Spleen (tissue), 11 donors: ENCODE data around the gene BZW2. TPM values are rescaled to one million over a fixed set of nuclear protein-coding genes. Genes with fewer than 3 reads are reported as not detected.

Experiments
- DNase-seq: peaks from one replicate; pipeline ENCODE4 v3.0.0-alpha.2; 2020
- H3K27ac ChIP-seq, 8 donors: fragments of 200-600 bp; sonication (generic) in 7 of 8; 1 replicate in 4 of 8; 2 replicates in 4 of 8; pipeline versions ENCODE4 v1.5.0 to v1.8.0; 2016 to 2021; ENCODE audit warnings: inconsistent platforms in 4 of 8, mild to moderate bottlenecking in 4 of 8, moderate library complexity in 1 of 8
- H3K27me3 ChIP-seq, 7 donors: fragments of 200-600 bp; sonication (generic) in 6 of 7; replicated peaks in 1 of 7; 1 replicate in 4 of 7; 2 replicates in 3 of 7; pipeline versions ENCODE4 v1.5.0 to v1.8.0; 2016 to 2021; ENCODE audit warnings: inconsistent platforms in 3 of 7, mild to moderate bottlenecking in 1 of 7
- H3K36me3 ChIP-seq, 6 donors: fragments of 200-600 bp; sonication (generic) in 5 of 6; 1 replicate in 4 of 6; 2 replicates in 2 of 6; pipeline versions ENCODE4 v1.5.0 to v1.8.0; 2016 to 2021; ENCODE audit warnings: inconsistent platforms in 2 of 6
- H3K4me1 ChIP-seq, 6 donors: fragments of 200-600 bp; sonication (generic) in 5 of 6; 1 replicate in 3 of 6; 2 replicates in 3 of 6; pipeline versions ENCODE4 v1.5.0 to v1.8.0; 2016 to 2021; ENCODE audit warnings: inconsistent platforms in 3 of 6
- H3K4me3 ChIP-seq, 8 donors: fragments of 200-600 bp; sonication (generic) in 7 of 8; 1 replicate in 4 of 8; 2 replicates in 4 of 8; pipeline versions ENCODE4 v1.5.0 to v1.8.0; 2016 to 2021; ENCODE audit warnings: inconsistent platforms in 4 of 8, mild to moderate bottlenecking in 4 of 8, moderate library complexity in 2 of 8
- H3K9me3 ChIP-seq, 8 donors: fragments of 200-600 bp; sonication (generic) in 7 of 8; 1 replicate in 4 of 8; 2 replicates in 4 of 8; pipeline versions ENCODE4 v1.5.0 to v1.8.0; 2016 to 2021; ENCODE audit warnings: inconsistent platforms in 4 of 8
- POLR2A ChIP-seq, 3 donors: fragments of 450-650 bp; IDR thresholded peaks; one replicate each; pipeline ENCODE4 v1.5.1; 2017; ENCODE audit warnings: antibody characterized with exemption in 3 of 3, mild to moderate bottlenecking in 1 of 3
- POLR2AphosphoS5 ChIP-seq, 3 donors: sonication (generic); formaldehyde crosslinking; IDR thresholded peaks; one replicate each; pipeline ENCODE4 v1.5.1; 2017; ENCODE audit warnings: antibody characterized with exemption in 3 of 3
- WGBS, 5 donors: extraction: QIAGEN DNeasy Blood & Tissue Kit in 3 of 5; methylation state at CpG; one replicate each; pipeline versions ENCODE4 v1.1.5 to v1.1.7; 2013 to 2018; 5-methylcytosine and 5-hydroxymethylcytosine counted together
- intact Hi-C: fragments of 100-400 bp; cut with DNase I; formaldehyde crosslinking; loops from one replicate; pipeline ENCODE4 v1.15.0; 2023; ENCODE audit warnings: low total_unique reads
- polyA plus RNA-seq, 3 donors: library from polyadenylated mRNA; stranded (reverse); fragments of 200-250 nt; gene quantifications; one replicate each; pipeline ENCODE4 v1.2.1, GENCODE V29; 2013
- total RNA-seq, 7 donors: library from RNA; depleted of rRNA in 3 of 7; stranded (reverse); fragments of >200 nt in 3 of 7; fragmentation: NEBNext Ultra II Directional in 4 of 7; extraction: Animal tissue kit (Norgen Biotek cat#: 25700) in 4 of 7; gene quantifications; one replicate each; pipeline versions ENCODE4 v1.1.0 to v1.2.1, GENCODE V29; 2016 to 2021
- TF ChIP-seq, protein P1 (sequence below), 11 experiments: fragments of 200-600 bp in 7 of 11; fragments of 450-650 bp in 4 of 11; sonication (generic) in 4 of 11; IDR thresholded peaks in 8 of 11; conservative IDR thresholded peaks in 3 of 11; 1 replicate in 7 of 11; 2 replicates in 4 of 11; pipeline versions ENCODE4 v1.4.0 to v1.8.0; 2016 to 2021; ENCODE audit warnings: antibody characterized with exemption in 11 of 11, inconsistent platforms in 4 of 11, mild to moderate bottlenecking in 1 of 11
- donor health status: healthy with polysubstance abuse.
- donor health status: DM: no; HTN: no; CAD: no; lungs with moderate emphysema.
- donor health status: DM: no; HTN: no; CAD: no.
- donor health status: Bipolar disorder and iron deficiency.
- donor health status: healthy.
- donor health status: DM: no; HTN: no; CAD: no.
- donor health status: DM: yes; HTN: yes; CAD: no.

The BZW2 gene
- total and polyA plus RNA-seq, 10 donors = 19.4 to 40.5 (median 26.8) TPM

GRCh38 chr7:16741676-16742075 lies 95.7 kb downstream of the BZW2 start:
- 82 to 95% (median 90%) methylated on average over 1 of the region's 1 CpG for WGBS, 5 donors
- H3K4me3 ChIP-seq = no peak overlapping the region
- no peak for DNase-seq
- no peak overlapping the region for H3K27ac ChIP-seq
- H3K4me1 ChIP-seq = peaks cover 0 to 10% (median 0%) of the 10 kb centered on the region in 6 donors
- no peak for TF ChIP-seq POLR2A (IDR thresholded peaks at IDR 0.05)
- H3K27me3 ChIP-seq = no peaks in the 10 kb centered on the region
- intact Hi-C loops = no loop called here
- H3K9me3 ChIP-seq = no peaks in the 10 kb centered on the region
- no peaks in the 10 kb centered on the region for H3K36me3 ChIP-seq

DNA sequence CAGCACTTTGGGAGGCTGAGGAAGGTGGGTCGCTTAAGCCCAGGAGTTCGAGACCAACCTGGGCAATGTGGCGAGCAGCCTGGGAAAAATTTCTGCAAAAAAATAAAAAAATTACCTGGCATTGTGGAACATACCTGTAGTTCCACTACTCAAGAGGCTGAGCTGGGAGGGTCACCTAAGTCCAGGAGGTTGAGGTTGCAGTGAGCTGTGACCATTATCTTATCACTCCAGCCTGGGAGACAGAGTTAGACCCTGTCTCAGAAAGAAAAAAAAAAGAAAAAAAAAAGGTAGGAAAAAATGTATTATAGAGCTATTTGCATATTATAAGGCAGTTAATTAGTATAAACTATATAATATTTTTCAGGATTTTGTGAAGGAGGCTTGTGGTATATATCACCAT lies 96.6 kb downstream of the BZW2 start:
- no peak overlapping the region for H3K4me3 ChIP-seq
- intact Hi-C loops = no loop called here

DNA sequence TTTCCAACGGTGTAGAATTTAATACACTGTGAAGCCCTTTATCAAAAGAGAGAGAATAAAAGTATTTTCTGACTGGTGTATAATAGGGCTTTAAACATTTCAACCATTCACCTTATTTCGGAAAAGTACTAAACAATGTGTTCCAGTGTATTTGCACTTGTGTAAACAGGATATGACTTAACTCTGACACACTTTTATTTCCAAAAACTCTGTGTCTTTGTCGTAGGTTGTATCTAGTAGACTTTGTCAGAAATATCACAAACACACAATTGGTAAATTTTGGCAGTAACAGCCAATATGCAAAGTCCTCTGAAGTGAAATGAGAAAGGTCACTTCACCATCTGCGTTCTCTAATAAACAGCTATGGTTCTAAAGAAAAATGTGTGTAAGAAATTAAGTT lies 97.3 kb downstream of the BZW2 start:
- H3K27me3 ChIP-seq = no peaks in the 10 kb centered on the region
- H3K27ac ChIP-seq = no peak overlapping the region
- H3K9me3 ChIP-seq = no peaks in the 10 kb centered on the region
- TF ChIP-seq POLR2A (IDR thresholded peaks at IDR 0.05) (no peak), POLR2AphosphoS5 (IDR thresholded peaks at IDR 0.05) (no peak)
- TF ChIP-seq, protein P1, sequence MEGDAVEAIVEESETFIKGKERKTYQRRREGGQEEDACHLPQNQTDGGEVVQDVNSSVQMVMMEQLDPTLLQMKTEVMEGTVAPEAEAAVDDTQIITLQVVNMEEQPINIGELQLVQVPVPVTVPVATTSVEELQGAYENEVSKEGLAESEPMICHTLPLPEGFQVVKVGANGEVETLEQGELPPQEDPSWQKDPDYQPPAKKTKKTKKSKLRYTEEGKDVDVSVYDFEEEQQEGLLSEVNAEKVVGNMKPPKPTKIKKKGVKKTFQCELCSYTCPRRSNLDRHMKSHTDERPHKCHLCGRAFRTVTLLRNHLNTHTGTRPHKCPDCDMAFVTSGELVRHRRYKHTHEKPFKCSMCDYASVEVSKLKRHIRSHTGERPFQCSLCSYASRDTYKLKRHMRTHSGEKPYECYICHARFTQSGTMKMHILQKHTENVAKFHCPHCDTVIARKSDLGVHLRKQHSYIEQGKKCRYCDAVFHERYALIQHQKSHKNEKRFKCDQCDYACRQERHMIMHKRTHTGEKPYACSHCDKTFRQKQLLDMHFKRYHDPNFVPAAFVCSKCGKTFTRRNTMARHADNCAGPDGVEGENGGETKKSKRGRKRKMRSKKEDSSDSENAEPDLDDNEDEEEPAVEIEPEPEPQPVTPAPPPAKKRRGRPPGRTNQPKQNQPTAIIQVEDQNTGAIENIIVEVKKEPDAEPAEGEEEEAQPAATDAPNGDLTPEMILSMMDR (IDR thresholded peaks at IDR 0.05 in 8 of 11, conservative IDR thresholded peaks at IDR 0.05 in 3 of 11) = no peak
- no peak overlapping the region for H3K4me3 ChIP-seq
- H3K36me3 ChIP-seq = no peaks in the 10 kb centered on the region
- H3K4me1 ChIP-seq = peaks cover 0 to 10% (median 0%) of the 10 kb centered on the region in 6 donors
- 61 to 83% (median 68%) methylated on average over 4 of the region's 4 CpGs for WGBS, 5 donors
- intact Hi-C loops = no loop called here
- DNase-seq = no peak

More for the DNA sequence above, 96.6 kb downstream of the BZW2 start:
- Histone ChIP-seq H3K4me1 (peaks cover 0 to 10% (median 0%) of the 10 kb centered on the region in 6 donors), H3K27ac (no peak overlapping the region), H3K9me3 (no peaks in the 10 kb centered on the region), H3K36me3 (no peaks in the 10 kb centered on the region), H3K27me3 (no peaks in the 10 kb centered on the region)
- DNase-seq = no peak
- 64 to 99% (median 96%) methylated on average over 3 of the region's 3 CpGs for WGBS, 5 donors
- no peak for TF ChIP-seq POLR2A (IDR thresholded peaks at IDR 0.05)
- TF ChIP-seq, protein P1 (IDR thresholded peaks at IDR 0.05 in 8 of 11, conservative IDR thresholded peaks at IDR 0.05 in 3 of 11) = no peak
- no peak for TF ChIP-seq POLR2AphosphoS5 (IDR thresholded peaks at IDR 0.05)

GRCh38 chr7:16744518-16745250 lies 98.7 kb downstream of the BZW2 start:
- H3K9me3 ChIP-seq = no peaks in the 10 kb centered on the region
- H3K4me1 ChIP-seq = peaks cover 0 to 10% (median 0%) of the 10 kb centered on the region in 6 donors
- no peak overlapping the region for H3K27ac ChIP-seq
- no peaks in the 10 kb centered on the region for H3K27me3 ChIP-seq
- WGBS, 5 donors = 60 to 81% (median 70%) methylated on average over 6 of the region's 6 CpGs
- H3K36me3 ChIP-seq = no peaks in the 10 kb centered on the region
- H3K4me3 ChIP-seq = no peak overlapping the region
- intact Hi-C loops = no loop called here
- DNase-seq = no peak
- TF ChIP-seq POLR2AphosphoS5 (IDR thresholded peaks at IDR 0.05) (no peak), POLR2A (IDR thresholded peaks at IDR 0.05) (no peak)
- TF ChIP-seq, protein P1 (IDR thresholded peaks at IDR 0.05 in 8 of 11, conservative IDR thresholded peaks at IDR 0.05 in 3 of 11) = no peak
